H1 (cell line): Measurements from ENCODE around the gene LRRC25.

Experiments
- CTCF ChIP-seq, 3 experiments: IDR thresholded peaks; 1 replicate in 2 of 3; 2 replicates in 1 of 3; pipeline versions ENCODE4 v1.5.1 to v1.6.1; 2011; ENCODE audit warnings: low read length in 3 of 3, mild to moderate bottlenecking in 3 of 3, inconsistent platforms in 2 of 3, low read depth in 1 of 3, moderate library complexity in 1 of 3; ENCODE audit not compliant: insufficient read depth in 1 of 3; ENCODE audit errors: control extremely low read depth in 1 of 3
- KDM4A ChIP-seq: IDR thresholded peaks from one replicate; pipeline ENCODE4 v1.7.1; 2012; ENCODE audit warnings: low read depth, mild to moderate bottlenecking, moderate library complexity, low read length, inconsistent platforms; ENCODE audit not compliant: severe bottlenecking
- MAFK ChIP-seq: IDR thresholded peaks from 2 replicates; pipeline ENCODE4 v1.6.1; 2012; ENCODE audit warnings: low read depth, mild to moderate bottlenecking, improper control_type of control experiment, low read length
- TBP ChIP-seq: IDR thresholded peaks from 2 replicates; pipeline ENCODE4 v1.6.1; 2011; ENCODE audit warnings: low read depth, low read length, improper control_type of control experiment

GRCh38 chr19:18397242-18398202 is at the start of gene LRRC25:
- TF ChIP-seq TBP (no peak), KDM4A (peak; percentile 42), CTCF (IDR thresholded peaks at IDR 0.05; ENCODE audit: control extremely low read depth in 1 of 3, insufficient read depth in 1 of 3, low read depth in 1 of 3, low read length in 3 of 3) (no peak), MAFK (no peak)
